GM12891 (cell line): ENCODE results near the gene FAAH2.

Experiments
- DNase-seq: peaks from one replicate; pipeline ENCODE4 v3.0.0; 2011; ENCODE audit warnings: low spot score; ENCODE audit not compliant: insufficient read length
- FAIRE-seq: peaks from 2 replicates; lab custom pipeline; 2011; peaks lifted over from hg19 to GRCh38; lab: Jason Lieb, UNC
- PAX5 ChIP-seq: IDR thresholded peaks from 2 replicates; pipeline ENCODE4 v1.6.1; 2011; ENCODE audit warnings: low read length, moderate library complexity, mild to moderate bottlenecking; ENCODE audit not compliant: insufficient read depth, severe bottlenecking
- POLR2A ChIP-seq: IDR thresholded peaks from 2 replicates; pipeline ENCODE4 v1.6.1; 2011; ENCODE audit warnings: low read depth, low read length, control low read depth
- POLR2AphosphoS5 ChIP-seq: IDR thresholded peaks from 2 replicates; pipeline ENCODE4 v1.6.1; 2011; ENCODE audit warnings: low read depth, low read length, control low read depth
- POU2F2 ChIP-seq: IDR thresholded peaks from 2 replicates; pipeline ENCODE4 v1.6.1; 2011; ENCODE audit warnings: low read depth, mild to moderate bottlenecking, control low read depth, low read length, moderate library complexity
- SPI1 ChIP-seq: IDR thresholded peaks from 2 replicates; pipeline ENCODE4 v1.6.1; 2011; ENCODE audit warnings: low read depth, low read length, control low read depth
- TAF1 ChIP-seq: IDR thresholded peaks from 2 replicates; pipeline ENCODE4 v1.6.1; 2011; ENCODE audit warnings: low read depth, low read length, control low read depth

FAAH2 gene

DNA sequence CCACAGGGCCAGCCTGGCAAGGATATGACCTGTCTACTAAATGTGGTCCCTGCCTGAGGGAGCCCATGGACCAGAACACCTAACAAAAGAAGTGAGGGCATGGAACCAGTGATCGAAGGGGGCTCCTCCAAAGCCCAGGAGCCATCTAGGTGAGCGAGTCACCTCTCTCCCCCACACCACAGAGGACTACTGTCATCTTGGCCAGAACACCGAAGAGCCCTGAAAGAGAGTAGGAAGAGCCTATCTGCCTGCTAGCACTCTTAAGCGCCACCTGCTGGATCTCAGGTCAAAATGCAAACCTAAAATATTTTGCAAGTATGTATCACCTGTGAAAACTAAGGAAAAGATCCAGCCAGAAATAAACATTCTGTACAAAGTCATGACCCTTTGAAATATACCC, 167.4 kb downstream of the FAAH2 start:
- TF ChIP-seq POLR2AphosphoS5 = no peak
- no peak for TF ChIP-seq PAX5
- TF ChIP-seq POLR2A = no peak
- TF ChIP-seq TAF1 = no peak
- no peak for TF ChIP-seq SPI1
- no peak for TF ChIP-seq POU2F2
- DNase-seq (peak; percentile 3), FAIRE-seq (peak; percentile 79)

- TF ChIP-seq SPI1 = no peak
- TF ChIP-seq POLR2AphosphoS5 = no peak
- FAIRE-seq = no peak
Observed at GRCh38 chrX:57481514-57481913, 195.0 kb downstream of the FAAH2 start.

GRCh38 chrX:57516491-57516890, 230.0 kb downstream of the FAAH2 start:
- FAIRE-seq = no peak
- TF ChIP-seq POLR2A = no peak
- no peak for DNase-seq

More at GRCh38 chrX:57481514-57481913, 195.0 kb downstream of the FAAH2 start:
- no peak for DNase-seq

DNA sequence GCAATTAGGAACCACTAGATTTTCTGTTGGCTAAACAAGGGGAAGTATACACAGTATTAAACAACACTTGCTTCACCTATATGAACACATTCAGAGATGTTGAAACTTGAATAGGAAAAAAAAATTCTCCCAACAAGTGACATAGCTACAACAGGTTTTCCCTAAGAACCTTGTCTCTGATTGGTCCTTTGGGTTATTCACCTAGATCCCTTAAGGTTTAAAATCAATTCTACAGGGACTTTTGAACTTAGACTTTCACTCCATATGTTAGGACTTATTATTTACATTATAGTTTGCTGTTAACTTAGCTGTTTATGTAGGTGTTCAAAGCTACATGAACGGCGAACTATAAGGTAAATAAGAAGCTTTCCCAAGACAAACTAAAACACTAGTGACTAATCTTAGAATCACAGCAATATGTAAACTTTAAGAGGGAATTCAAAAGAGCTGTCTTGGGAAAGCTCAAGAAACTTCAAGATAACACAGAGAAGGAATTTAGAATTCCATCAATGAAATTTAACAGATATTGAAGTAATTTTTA, 233.1 kb downstream of the FAAH2 start:
- TF ChIP-seq POLR2A = no peak
- no peak for TF ChIP-seq POU2F2
- TF ChIP-seq SPI1 = no peak
- no peak for TF ChIP-seq POLR2AphosphoS5
- no peak for TF ChIP-seq PAX5
- TF ChIP-seq TAF1 = no peak
- FAIRE-seq = no peak
- no peak for DNase-seq

GRCh38 chrX:57528670-57529255, 242.3 kb downstream of the FAAH2 start:
- no peak for DNase-seq
- FAIRE-seq = peak; percentile 51

More at GRCh38 chrX:57528670-57529255, 242.3 kb downstream of the FAAH2 start:
- TF ChIP-seq PAX5 (no peak), TAF1 (no peak), POLR2AphosphoS5 (no peak), SPI1 (no peak), POLR2A (no peak), POU2F2 (no peak)
